ENCODE results near the gene LMAN1. TPM values are rescaled to one million over a fixed set of nuclear protein-coding genes. Genes with fewer than 3 reads are reported as not detected.

The LMAN1 gene
- total and polyA plus RNA-seq, 2 of the 4 experiments (the other 2 are of a cell fraction), result 83.1 to 213 TPM

GRCh38 chr18:59376351-59376935 is 17.4 kb upstream of the LMAN1 start:
- Histone ChIP-seq H2BK20ac (ENCODE audit: low read depth, low read length) (no peak overlapping the region), H3K36me3 (ENCODE audit: control insufficient read depth, insufficient read depth, low read length) (no peaks in the 10 kb centered on the region), H3K4me1 (ENCODE audit: control insufficient read depth, insufficient read depth, low read length) (no peaks in the 10 kb centered on the region), H2AK9ac (replicated peaks; ENCODE audit: low read depth, low read length, poor library complexity) (no peak overlapping the region), H4K8ac (ENCODE audit: low read depth in 2 of 2, low read length in 2 of 2) (no peak overlapping the region), H3K23ac (ENCODE audit: low read depth, low read length) (no peak overlapping the region), H3K18ac (ENCODE audit: low read depth, low read length) (no peak overlapping the region), H2BK15ac (ENCODE audit: low read depth, low read length) (no peak overlapping the region), H2BK120ac (ENCODE audit: low read depth, low read length) (no peak overlapping the region), H3K4me3 (ENCODE audit: insufficient read depth, low read depth, low read length) (no peak overlapping the region), H3K14ac (replicated peaks; ENCODE audit: low read depth, low read length) (no peak overlapping the region), H3K4ac (ENCODE audit: low read depth, low read length) (no peak overlapping the region), H4K5ac (ENCODE audit: low read depth, low read length) (no peak overlapping the region), H2AFZ (replicated peaks; ENCODE audit: low read length, poor library complexity) (no peak overlapping the region), H3K9ac (ENCODE audit: low read depth, low read length) (no peak overlapping the region), H3K27ac (ENCODE audit: insufficient read depth, low read length) (no peak overlapping the region), H3K9me1 (ENCODE audit: insufficient read depth, low read length) (no peaks in the 10 kb centered on the region), H3K79me1 (ENCODE audit: low read depth in 1 of 2, low read length in 2 of 2) (no peaks in the 10 kb centered on the region), H3K9me3 (ENCODE audit: control insufficient read depth, insufficient read depth, low read length) (no peaks in the 10 kb centered on the region; the same call in 1 of the 2 replicates), H2BK5ac (ENCODE audit: low read depth, low read length, poor library complexity, severe bottlenecking) (no peak overlapping the region), H3K27me3 (ENCODE audit: control insufficient read depth, insufficient read depth, low read length) (peaks cover 28% of the 10 kb centered on the region), H2AK5ac (ENCODE audit: low read depth, low read length) (no peak overlapping the region), H3K56ac (ENCODE audit: extremely low read depth, insufficient read depth, low read length) (no peak overlapping the region), H4K91ac (ENCODE audit: insufficient read depth, low read depth, low read length) (no peak overlapping the region), H3K4me2 (ENCODE audit: low read depth, low read length) (no peak overlapping the region), H4K20me1 (ENCODE audit: insufficient read depth, low read length) (no peaks in the 10 kb centered on the region)
- DNase-seq (no peak), ATAC-seq (ENCODE audit: low read depth) (no peak)
- BruUV-seq (replicated peaks), result no TSS peak
- in situ Hi-C loops (cut with MboI; ENCODE audit: low sequenced_read_pairs), result no loop called here
- CTCF ChIA-PET, result no interaction called here
- 52% methylated on average over 4 of the region's 7 CpGs; no CpG with 5 or more reads in 1 of the 2 experiments for WGBS, 2 experiments (ENCODE audit: extremely low coverage in 2 of 2, insufficient read length in 1 of 2)
- POLR2A ChIA-PET (ENCODE audit: unreplicated experiment), result no interaction called here
- dilution Hi-C loops (cut with HindIII; ENCODE audit: low sequenced_read_pairs, unreplicated experiment), result no loop called here
- TF ChIP-seq RFX5 (IDR thresholded peaks at IDR 0.05; ENCODE audit: low read depth, low read length) (no peak), USF2 (IDR thresholded peaks at IDR 0.05; ENCODE audit: low read depth, low read length) (no peak), MXI1 (IDR thresholded peaks at IDR 0.05; ENCODE audit: borderline replicate concordance, low read depth, low read length) (no peak), RAD21 (IDR thresholded peaks at IDR 0.05; ENCODE audit: low read length) (no peak), CEBPB (IDR thresholded peaks at IDR 0.05; ENCODE audit: low read depth, low read length) (no peak), MAZ (IDR thresholded peaks at IDR 0.05; ENCODE audit: borderline replicate concordance, low read depth, low read length) (no peak), CTCF (conservative IDR thresholded peaks at IDR 0.05; ENCODE audit: low read depth, low read length) (no peak), FOS (IDR thresholded peaks at IDR 0.05; ENCODE audit: low read depth, low read length) (no peak), SMC3 (IDR thresholded peaks at IDR 0.05; ENCODE audit: low read depth, low read length) (no peak), RCOR1 (IDR thresholded peaks at IDR 0.05; ENCODE audit: insufficient replicate concordance, low read length) (no peak), NFE2L2 (IDR thresholded peaks at IDR 0.05; ENCODE audit: low read depth, low read length) (no peak), BHLHE40 (IDR thresholded peaks at IDR 0.05; ENCODE audit: low read depth, low read length) (no peak), MAFK (IDR thresholded peaks at IDR 0.05; ENCODE audit: low read depth, low read length) (no peak), ELK1 (IDR thresholded peaks at IDR 0.05; ENCODE audit: borderline replicate concordance, low read depth, low read length) (no peak), POLR2A (IDR thresholded peaks at IDR 0.05; ENCODE audit: low read depth, low read length) (no peak)
- intact Hi-C loops (cut with micrococcal nuclease), result no loop called here
